Keratinocyte (primary cell): ENCODE measurements around the gene ROR1. TPM values are rescaled to one million over a fixed set of nuclear protein-coding genes. Genes with fewer than 3 reads are reported as not detected.
A peak's percentile ranks its signal among the peaks of the same experiment; 100 is the strongest.

Experiments
- DNase-seq: peaks from one replicate; pipeline ENCODE4 v3.0.0-alpha.2; 2011; ENCODE audit warnings: low read depth, missing footprints, low spot score
- FAIRE-seq: peaks from 2 replicates; lab custom pipeline; 2011; peaks lifted over from hg19 to GRCh38; lab: Jason Lieb, UNC
- H2AFZ ChIP-seq: 2 replicates; pipeline ENCODE4 v1.6.0; 2012; ENCODE audit warnings: low read length, control low read depth, inconsistent platforms; ENCODE audit not compliant: control insufficient read depth
- H3K27ac ChIP-seq: 2 replicates; pipeline ENCODE4 v1.5.1; 2011; ENCODE audit warnings: low read length; ENCODE audit not compliant: control insufficient read depth, insufficient read depth
- H3K27me3 ChIP-seq: 3 replicates; pipeline ENCODE4 v1.6.0; 2011; ENCODE audit warnings: low read length; ENCODE audit not compliant: control insufficient read depth, insufficient read depth; ENCODE audit errors: extremely low read depth
- H3K36me3 ChIP-seq, 2 experiments: 2 replicates in 1 of 2; 3 replicates in 1 of 2; pipeline ENCODE4 v1.5.1; 2011; ENCODE audit warnings: low read length in 2 of 2, mild to moderate bottlenecking in 1 of 2; ENCODE audit not compliant: control insufficient read depth in 2 of 2, insufficient read depth in 2 of 2; ENCODE audit errors: extremely low read depth in 1 of 2
- H3K4me1 ChIP-seq: 3 replicates; pipeline ENCODE4 v1.5.1; 2011; ENCODE audit warnings: low read length; ENCODE audit not compliant: control insufficient read depth, insufficient read depth; ENCODE audit errors: extremely low read depth
- H3K4me2 ChIP-seq: 3 replicates; pipeline ENCODE4 v1.6.0; 2011; ENCODE audit warnings: low read depth, low read length; ENCODE audit not compliant: control insufficient read depth, insufficient read depth; ENCODE audit errors: extremely low read depth
- H3K4me3 ChIP-seq, 3 experiments: fragments of 200-600 bp in 1 of 3; sonication (generic) in 1 of 3; 2 replicates in 2 of 3; 3 replicates in 1 of 3; pipeline ENCODE4 v1.5.1; 2011 to 2016; ENCODE audit warnings: low read length in 3 of 3, mild to moderate bottlenecking in 3 of 3, control low read depth in 2 of 3, inconsistent platforms in 1 of 3, low read depth in 1 of 3, mixed read lengths in 1 of 3, mixed run types in 1 of 3, moderate library complexity in 1 of 3; ENCODE audit not compliant: control insufficient read depth in 2 of 3, insufficient read depth in 2 of 3; ENCODE audit errors: extremely low read depth in 1 of 3
- H3K79me2 ChIP-seq: 2 replicates; pipeline ENCODE4 v1.6.0; 2012; ENCODE audit warnings: low read length; ENCODE audit not compliant: control insufficient read depth, insufficient read depth
- H3K9ac ChIP-seq: 3 replicates; pipeline ENCODE4 v1.6.0; 2011; ENCODE audit warnings: low read length; ENCODE audit not compliant: control insufficient read depth, insufficient read depth; ENCODE audit errors: extremely low read depth
- H3K9me1 ChIP-seq: 3 replicates; pipeline ENCODE4 v1.6.0; 2011; ENCODE audit warnings: low read length; ENCODE audit not compliant: control insufficient read depth, insufficient read depth; ENCODE audit errors: extremely low read depth
- H3K9me3 ChIP-seq: 2 replicates; pipeline ENCODE4 v1.5.1; 2012; ENCODE audit warnings: low read depth, low read length; ENCODE audit not compliant: control insufficient read depth
- H4K20me1 ChIP-seq: 3 replicates; pipeline ENCODE4 v1.6.0; 2011; ENCODE audit warnings: low read length; ENCODE audit not compliant: control insufficient read depth, insufficient read depth; ENCODE audit errors: extremely low read depth
- CTCF ChIP-seq, 3 experiments: IDR thresholded peaks in 1 of 3; conservative IDR thresholded peaks in 1 of 3; optimal IDR thresholded peaks in 1 of 3; 2 replicates in 2 of 3; 3 replicates in 1 of 3; pipeline versions ENCODE3 to v1.5.1; 2011; ENCODE audit warnings: low read length in 3 of 3, mild to moderate bottlenecking in 3 of 3, moderate library complexity in 2 of 3, control low read depth in 1 of 3, inconsistent platforms in 1 of 3; ENCODE audit not compliant: insufficient read depth in 2 of 3; ENCODE audit errors: extremely low read depth in 1 of 3
- EZH2 ChIP-seq: IDR thresholded peaks from one replicate; pipeline ENCODE4 v1.6.1; 2012; ENCODE audit warnings: inconsistent platforms, mild to moderate bottlenecking, low read length, moderate library complexity
- dilution Hi-C: fragments of 300-500 bp; cut with MboI; formaldehyde crosslinking; loops from one replicate; pipeline ENCODE4 v1.7.0; 2020; ENCODE audit warnings: low sequenced_read_pairs; ENCODE audit not compliant: extremely low pct_ligation_motif_present
- polyA plus RNA-seq, 5 experiments: library from polyadenylated mRNA; depleted of rRNA in 3 of 5; stranded (reverse) in 3 of 5; stranded (forward) in 1 of 5; unstranded in 1 of 5; fragments of >200 nt; gene quantifications; 1 replicate in 1 of 5; 2 replicates in 3 of 5; 3 replicates in 1 of 5; pipeline versions ENCODE4 v1.2.1 to v1.2.3, GENCODE V29; 2011 to 2012; ENCODE audit warnings: missing spikeins in 2 of 5, low read depth in 1 of 5, low replicate concordance in 1 of 5

The ROR1 gene
- polyA plus RNA-seq, 1 donor (not counting 4 experiments of a cell fraction or from before 2014, with no cell fraction given), result 9.2 TPM

DNA sequence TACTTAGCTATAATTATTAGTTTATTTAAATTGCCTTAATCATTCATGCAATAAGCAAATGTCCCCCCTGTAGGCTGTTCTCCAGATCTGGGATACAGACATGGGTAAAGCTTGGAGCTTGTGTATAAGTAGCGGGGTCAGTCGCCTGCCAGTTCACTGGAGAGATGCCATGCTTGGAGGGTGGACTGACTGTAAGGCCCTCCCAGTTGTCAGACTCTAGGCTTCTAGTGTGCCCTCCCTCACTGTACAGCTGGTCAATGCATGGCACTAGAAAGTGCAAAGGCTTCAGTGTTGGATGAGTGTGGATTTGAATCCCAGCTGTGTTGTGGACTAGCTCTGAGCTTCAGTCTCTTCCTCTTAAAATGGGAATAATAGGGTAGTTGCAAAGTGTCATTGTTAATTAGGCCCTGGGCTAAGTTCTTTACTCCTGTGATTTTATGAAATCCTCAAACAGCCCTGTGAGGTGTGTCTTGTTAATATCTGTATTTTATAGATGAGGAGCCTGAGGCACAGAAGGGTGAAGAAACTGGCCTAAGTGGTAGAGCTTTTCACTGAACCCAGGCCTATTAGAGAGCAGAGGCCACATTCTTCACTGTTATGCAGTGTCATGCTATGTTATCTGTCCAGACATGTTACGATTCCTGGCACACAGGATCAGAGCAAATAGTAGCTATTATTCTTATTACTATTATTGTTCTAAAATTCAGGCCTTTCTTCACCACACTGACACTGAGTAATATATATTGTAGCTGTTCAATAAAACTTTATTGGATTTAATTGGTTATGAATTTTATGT is 85.9 kb downstream of the ROR1 start:
- dilution Hi-C loops, result no loop called here
- Histone ChIP-seq H3K27me3 (no peaks in the 10 kb centered on the region), H3K4me2 (peak overlapping the region; percentile 13), H3K79me2 (no peaks in the 10 kb centered on the region), H3K4me1 (peaks cover 23% of the 10 kb centered on the region), H4K20me1 (no peaks in the 10 kb centered on the region), H3K4me3 (no peak overlapping the region), H3K9me3 (no peaks in the 10 kb centered on the region), H3K36me3 (no peaks in the 10 kb centered on the region), H3K9me1 (no peaks in the 10 kb centered on the region), H2AFZ (peak overlapping the region; percentile 17), H3K9ac (peak overlapping the region; percentile 13), H3K27ac (peak overlapping the region; percentile 52)
- FAIRE-seq (peak; percentile 96), DNase-seq (no peak)
- TF ChIP-seq EZH2 (no peak), CTCF (optimal IDR thresholded peaks at IDR 0.05 in 1 of 3, IDR thresholded peaks at IDR 0.05 in 1 of 3, conservative IDR thresholded peaks at IDR 0.05 in 1 of 3; ENCODE audit: extremely low read depth in 1 of 3, insufficient read depth in 2 of 3, low read length in 3 of 3) (no peak)

DNA sequence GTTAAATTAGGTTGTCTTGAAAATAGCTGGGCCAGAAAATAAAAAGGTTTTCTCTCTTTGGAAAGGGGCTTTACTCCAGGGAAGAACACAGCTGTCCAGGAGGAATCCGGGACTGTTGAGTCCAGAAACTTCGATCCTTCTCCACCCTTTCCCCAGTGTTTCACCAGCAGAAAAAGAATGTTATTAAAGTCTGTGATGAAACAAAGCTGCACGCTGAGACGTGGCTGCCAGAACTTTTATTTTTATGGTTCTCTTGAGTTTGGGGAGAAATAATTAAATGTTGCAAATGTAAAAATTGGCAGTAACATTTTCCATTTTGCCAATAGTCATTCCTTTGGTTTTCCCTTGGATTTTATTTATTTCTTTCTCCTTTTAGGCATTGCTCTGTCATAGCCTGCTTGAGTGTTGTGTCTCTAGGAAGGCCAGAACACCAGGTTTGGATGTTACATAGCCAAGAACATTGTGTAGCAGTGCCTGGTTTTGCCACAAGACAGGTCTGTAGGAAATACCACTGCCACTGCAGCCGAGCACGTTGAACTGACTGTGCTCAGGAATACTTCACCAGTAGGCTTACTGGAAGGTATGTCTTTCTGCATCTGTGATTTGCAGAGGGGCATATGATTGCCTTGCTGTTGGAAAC is 87.4 kb downstream of the ROR1 start:
- peak; percentile 41 for FAIRE-seq
- dilution Hi-C loops, result no loop called here
- Histone ChIP-seq H4K20me1 (no peaks in the 10 kb centered on the region), H3K9ac (no peak overlapping the region), H3K9me1 (no peaks in the 10 kb centered on the region), H3K36me3 (no peaks in the 10 kb centered on the region), H3K27ac (no peak overlapping the region), H2AFZ (no peak overlapping the region), H3K4me1 (peaks cover 24% of the 10 kb centered on the region), H3K27me3 (no peaks in the 10 kb centered on the region), H3K4me2 (no peak overlapping the region), H3K9me3 (no peaks in the 10 kb centered on the region), H3K4me3 (no peak overlapping the region), H3K79me2 (no peaks in the 10 kb centered on the region)
- no peak for TF ChIP-seq EZH2
- TF ChIP-seq CTCF (optimal IDR thresholded peaks at IDR 0.05 in 1 of 3, IDR thresholded peaks at IDR 0.05 in 1 of 3, conservative IDR thresholded peaks at IDR 0.05 in 1 of 3; ENCODE audit: extremely low read depth in 1 of 3, insufficient read depth in 2 of 3, low read length in 3 of 3), result no peak
- DNase-seq, result no peak
